NCI-H69 (cell line): ENCODE data around the gene TBC1D30.
"Not testable (repeated sequence)": the region's sequence is repeated elsewhere in the genome, so short reads cannot be mapped to it uniquely, and the experiment has no call there.

Source experiments
- DNase-seq: peaks from one replicate; lab custom pipeline; 2025; lab: John Stamatoyannopoulos, UW

TBC1D30 gene, protein sequence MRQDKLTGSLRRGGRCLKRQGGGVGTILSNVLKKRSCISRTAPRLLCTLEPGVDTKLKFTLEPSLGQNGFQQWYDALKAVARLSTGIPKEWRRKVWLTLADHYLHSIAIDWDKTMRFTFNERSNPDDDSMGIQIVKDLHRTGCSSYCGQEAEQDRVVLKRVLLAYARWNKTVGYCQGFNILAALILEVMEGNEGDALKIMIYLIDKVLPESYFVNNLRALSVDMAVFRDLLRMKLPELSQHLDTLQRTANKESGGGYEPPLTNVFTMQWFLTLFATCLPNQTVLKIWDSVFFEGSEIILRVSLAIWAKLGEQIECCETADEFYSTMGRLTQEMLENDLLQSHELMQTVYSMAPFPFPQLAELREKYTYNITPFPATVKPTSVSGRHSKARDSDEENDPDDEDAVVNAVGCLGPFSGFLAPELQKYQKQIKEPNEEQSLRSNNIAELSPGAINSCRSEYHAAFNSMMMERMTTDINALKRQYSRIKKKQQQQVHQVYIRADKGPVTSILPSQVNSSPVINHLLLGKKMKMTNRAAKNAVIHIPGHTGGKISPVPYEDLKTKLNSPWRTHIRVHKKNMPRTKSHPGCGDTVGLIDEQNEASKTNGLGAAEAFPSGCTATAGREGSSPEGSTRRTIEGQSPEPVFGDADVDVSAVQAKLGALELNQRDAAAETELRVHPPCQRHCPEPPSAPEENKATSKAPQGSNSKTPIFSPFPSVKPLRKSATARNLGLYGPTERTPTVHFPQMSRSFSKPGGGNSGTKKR

DNA sequence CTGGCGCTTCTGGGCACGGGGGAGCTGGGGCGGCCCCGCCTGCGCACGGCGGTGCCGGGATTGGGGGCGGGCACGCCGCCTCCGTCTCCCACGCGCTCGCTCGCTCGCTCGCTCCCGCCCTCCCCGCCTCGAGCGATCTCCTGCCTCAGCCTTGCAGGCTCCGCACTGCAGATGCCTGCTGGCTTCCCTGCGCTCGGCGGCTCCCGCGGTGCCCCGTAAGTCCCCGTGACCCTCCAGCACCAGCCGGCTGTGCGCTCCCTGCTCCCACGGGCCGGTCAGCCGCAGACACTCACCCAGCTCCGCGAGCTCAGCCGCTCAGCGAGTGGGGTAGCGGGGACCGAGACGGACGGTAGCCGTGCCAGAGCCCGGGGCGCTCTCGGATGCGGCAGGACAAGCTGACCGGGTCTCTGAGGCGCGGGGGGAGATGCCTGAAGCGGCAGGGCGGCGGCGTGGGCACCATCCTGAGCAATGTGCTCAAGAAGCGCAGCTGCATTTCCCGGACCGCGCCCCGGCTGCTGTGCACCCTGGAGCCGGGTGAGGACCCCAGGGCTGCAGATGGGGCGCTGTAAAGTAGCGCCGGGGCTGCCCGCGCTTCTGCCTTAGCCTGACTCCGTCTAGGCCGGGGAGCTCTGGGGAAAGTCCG, at the start of gene TBC1D30:
TSS of gene TBC1D30 (plus strand) at position 148 of the 643 bp plus-strand sequence. CDS start at position 381, 233 bp downstream.
- peak; percentile 86 for DNase-seq

DNA sequence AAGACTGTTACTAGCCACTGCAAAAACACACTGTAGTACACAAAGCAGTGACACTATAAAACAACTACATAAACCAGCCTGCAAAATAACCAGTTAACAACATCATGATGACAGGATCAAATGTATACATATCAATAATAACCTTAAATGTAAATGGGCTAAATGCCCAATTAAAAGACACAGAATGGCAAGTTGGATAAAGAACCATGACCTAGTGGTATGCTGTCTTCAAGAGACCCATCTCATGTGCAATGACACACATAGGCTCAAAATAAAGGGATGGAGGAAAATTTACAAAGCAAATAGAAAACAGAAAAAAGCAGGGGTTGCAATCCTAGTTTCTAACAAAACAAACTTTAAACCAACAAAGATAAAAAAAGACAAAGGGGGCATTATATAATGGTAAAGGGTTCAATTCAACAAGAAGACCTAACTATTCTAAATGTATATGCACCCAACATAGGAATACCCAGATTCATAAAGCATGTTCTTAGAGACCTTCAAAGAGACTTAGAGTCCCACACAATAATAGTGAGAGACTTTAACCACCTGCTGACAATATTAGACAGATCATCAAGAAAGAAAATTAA, 49.2 kb upstream of the TBC1D30 start:
- not testable (repeated sequence) for DNase-seq

DNA sequence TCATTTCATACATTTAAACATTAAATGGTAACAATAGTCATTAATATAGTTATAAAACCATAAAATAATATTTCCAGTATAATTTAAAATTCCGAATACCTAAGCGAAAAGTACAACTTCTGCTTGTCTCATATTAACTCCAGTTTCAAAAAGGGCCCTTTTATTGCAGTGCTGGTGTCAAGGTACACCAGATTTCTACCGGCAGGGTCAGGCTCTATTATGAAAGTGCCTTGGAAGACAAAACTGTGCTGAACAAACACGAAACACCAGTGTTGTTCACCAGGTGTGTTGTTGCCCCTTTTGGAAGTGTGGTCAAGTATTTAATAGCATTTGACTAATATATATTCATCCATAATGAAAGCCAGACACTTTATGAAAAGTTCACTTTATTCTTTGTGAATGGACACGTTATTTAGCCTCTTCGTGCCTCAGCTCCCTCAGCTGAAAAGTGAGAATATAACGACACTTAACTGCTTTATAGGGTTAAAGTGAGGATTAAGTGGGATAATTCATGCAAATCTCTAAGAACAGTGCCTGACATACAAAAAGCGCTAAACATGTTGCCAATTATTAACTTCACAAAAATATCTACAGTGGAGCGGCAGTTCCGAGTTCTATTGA, 45.0 kb upstream of the TBC1D30 start:
- no peak for DNase-seq

DNA sequence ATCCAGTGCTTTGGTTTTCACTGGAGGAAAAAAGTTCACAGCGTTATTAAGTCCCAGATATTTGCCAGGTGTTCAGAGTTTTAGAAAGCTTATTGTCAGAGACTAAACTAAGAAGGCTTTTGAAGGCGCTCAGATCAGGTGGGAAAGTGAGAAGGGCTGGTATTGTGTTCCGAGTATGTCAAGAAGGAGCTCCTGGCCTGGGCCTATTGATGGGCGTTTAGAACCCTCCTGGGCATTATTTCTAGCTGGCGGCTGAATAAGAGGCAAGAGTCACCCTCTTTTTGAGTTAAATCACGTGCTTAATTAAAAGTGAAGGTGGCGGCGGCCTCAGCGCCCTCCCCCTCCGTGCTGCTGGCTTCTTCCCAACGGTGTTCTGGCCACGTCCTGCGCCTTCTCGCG, 44.3 kb upstream of the TBC1D30 start:
- DNase-seq = no peak

DNA sequence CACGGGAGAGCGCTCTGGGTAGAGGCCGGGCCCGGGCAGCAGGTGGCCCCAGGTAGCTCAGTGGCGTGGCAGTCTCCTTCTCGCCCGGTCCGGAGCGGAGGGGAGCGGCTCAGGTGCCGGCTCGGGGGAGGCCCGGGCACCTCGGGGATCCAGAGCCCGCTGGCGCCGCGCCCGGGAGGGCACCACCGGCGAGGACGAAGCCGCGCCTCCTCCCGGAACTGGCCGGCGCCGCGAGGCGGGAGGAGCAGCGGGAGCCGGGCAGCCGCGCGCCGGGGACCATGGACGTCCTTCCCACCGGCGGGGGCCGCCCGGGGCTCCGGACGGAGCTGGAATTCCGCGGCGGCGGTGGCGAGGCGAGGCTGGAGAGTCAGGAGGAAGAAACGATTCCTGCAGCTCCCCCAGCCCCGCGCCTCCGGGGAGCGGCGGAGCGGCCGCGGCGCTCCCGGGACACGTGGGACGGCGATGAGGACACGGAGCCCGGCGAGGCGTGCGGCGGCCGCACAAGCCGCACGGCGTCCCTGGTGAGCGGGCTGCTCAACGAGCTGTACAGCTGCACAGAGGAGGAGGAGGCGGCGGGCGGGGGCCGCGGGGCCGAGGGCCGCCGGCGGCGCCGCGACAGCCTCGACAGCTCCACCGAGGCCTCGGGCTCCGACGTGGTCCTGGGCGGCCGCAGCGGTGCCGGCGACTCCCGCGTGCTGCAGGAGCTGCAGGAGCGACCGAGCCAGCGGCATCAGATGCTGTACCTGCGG, 43.7 kb upstream of the TBC1D30 start:
- DNase-seq = peak; percentile 84

DNA sequence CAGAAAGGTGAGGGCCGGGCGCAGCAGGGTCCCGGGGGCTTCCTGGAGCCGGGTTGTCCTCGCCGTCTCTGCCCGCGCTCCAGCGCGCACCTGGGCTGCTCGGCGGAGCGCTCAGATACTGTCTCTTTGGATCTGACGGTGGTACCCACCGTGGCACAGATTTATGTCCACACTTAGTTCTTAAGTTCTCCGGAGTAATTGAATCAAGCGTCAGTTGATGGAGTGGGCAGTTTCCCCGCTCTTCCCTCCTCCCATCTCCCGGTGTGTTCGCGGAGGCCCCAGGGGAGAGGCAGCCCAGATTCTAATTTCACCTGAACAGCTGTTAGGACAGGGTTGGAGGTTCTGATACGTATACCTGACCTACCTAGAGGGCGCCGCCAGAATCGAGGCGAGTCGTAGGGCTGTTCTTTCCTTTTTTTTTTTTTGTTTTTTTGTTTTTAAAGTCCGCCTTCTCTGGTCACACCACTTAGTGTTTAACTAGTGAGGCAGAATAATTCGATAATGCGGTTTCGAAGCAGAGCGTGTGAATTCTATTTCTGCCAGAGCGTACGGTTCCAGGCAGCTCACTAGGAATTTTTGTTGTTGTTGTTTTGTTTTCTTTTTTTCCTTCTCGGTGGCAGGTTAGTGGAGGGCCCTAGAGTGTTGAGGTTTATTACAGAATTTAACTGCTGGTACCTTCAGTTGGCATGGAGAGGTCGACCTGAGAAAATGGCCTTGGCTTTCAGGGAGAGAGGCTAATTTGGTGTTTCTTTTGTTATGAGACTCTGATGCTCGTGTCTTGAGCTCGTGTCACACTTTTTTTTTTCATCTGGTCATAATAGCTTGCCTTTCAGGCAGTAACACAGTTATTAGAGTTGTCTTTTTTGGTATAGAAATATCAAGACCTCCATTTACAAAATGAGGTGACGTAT, 42.9 kb upstream of the TBC1D30 start:
- peak; percentile 83 for DNase-seq

DNA sequence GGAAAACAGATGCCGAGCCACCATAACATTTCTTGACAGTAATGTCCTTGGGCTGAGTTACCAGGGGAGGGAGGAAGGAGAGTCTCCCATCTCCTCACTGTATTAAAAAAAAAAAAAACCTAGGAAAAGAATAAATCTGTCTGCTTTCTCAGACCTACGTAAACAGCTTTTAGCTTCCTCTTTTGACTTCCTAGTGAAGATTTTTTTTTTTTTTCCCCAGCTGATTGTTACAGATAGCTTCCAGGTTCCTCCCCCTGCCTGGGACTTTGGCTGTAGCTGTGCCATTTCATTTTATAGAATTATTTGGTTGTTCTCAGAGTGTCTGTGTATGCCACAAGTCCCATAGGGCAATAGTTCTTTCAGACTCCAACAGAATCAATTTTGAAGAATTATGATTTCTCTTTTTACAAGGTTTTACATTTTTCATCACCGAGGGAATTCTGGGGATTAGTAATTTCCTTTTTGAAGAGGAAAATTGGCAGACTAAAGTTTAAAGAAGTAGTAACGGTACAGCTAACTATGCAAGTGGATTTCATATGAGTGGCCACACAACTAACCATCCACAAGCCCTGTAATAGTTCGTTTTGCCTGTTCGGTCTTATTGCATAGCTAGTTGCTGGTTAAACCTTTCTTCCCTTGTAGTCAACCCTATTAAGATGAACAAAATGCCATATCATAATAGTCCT, 42.1 kb upstream of the TBC1D30 start:
- no peak for DNase-seq

DNA sequence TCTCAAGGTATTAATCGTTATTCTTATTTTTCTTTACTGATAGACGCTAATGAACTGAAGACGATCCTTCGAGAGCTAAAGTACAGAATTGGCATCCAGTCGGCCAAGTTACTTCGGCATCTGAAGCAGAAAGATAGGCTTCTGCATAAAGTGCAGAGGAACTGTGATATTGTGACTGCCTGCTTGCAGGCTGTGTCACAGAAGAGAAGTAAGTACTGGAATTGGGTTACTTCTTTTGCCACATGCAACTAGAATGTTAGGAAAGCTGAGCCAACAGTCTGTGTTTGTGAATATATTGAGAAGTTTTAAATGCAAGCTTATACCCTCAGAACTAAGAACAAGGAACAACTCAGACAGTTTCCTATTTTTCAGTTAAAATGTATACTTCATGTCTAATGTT, 38.6 kb upstream of the TBC1D30 start:
- no peak for DNase-seq

DNA sequence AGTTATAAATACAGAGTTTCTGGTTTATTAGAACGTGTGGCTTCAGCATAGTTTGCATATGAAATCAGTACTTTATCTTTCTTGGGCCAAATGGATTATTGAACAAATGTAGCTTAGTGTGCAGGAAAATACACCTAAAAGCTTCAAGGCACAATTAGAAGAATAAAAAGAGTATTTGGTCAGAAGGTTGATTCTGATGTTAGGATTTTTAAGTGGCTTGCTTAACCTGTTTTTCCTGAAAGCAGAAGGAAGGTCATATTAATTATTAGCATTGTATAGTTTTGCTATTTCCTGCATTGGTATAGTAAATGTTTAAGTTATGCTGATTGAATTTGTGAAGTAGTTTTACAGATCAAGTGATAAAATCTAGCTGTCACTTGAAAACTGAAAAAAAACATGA, 34.3 kb upstream of the TBC1D30 start:
- DNase-seq = no peak

DNA sequence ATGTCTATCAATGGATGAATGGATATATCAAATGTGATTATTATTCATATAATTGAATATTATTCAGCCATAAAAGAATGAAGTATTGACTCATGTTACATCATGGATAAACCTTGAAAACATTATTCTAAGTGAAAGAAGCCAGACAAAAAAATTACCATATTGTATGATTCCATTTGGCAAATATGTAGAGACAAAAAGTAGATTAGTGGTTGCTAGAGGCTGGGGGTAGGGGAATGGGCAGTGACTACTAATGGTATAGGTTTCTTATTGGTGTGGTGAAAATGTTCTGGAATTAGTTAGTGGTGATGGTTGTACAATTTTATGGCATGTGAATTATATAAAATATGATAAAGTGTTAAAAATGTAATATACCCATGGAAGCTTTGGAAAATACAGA, 33.4 kb upstream of the TBC1D30 start:
- no peak for DNase-seq

DNA sequence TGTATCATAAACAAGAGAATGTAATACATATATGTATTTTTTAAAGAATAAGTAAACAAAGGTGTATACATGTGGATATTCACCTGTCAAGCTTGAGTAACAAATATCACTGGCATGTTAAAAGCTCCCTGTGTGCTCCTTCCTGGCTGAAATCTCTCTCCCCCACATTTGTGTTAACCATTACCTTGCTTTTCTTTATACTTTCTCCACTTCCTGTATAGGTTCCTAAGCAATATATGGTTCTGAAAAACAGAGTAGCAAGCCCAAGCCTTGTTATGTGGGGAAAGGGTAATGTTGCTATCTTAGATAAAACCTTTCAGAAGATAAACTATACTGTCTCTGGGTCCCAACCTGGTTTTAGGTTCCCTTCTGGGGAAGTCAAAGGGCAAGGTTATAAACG, 32.3 kb upstream of the TBC1D30 start:
- no peak for DNase-seq

DNA sequence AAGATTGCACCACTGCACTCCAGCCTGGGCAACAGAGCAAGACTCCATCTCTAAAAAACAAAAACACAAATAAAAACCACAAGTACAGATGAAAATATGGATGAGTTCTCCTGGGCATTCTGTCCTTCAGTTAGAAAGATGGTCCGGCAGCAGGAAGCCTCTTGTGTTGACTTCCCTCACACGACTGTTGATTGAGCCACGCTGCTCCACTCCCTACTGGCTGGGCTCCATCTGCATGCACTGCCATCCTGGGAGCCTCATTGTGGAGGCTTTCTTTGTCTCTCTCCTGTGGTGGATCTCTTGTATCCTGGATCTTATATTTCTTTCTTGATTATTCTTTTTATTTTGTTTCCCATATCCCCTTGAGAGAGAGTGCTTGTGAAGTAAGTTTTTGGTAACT, 30.8 kb upstream of the TBC1D30 start:
- no peak for DNase-seq

DNA sequence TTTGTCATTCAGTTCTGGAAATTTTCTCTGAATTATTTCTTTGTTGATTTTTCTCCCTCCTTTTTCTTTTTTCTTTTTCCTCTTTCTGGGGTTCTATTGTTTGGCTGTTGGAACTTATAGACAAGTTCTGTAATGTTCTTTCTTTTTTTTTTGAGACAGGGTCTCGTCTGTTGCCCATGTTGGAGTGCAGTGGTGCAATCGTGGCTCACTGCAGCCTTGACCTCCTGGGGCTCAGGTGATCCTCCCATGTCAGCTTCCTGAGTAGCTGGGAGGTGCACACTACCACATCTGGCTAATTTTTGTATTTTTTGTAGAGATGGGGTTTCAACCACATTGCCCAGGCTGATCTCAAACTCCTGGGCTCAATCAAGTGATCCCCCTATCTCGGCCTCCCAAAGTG, 30.1 kb upstream of the TBC1D30 start:
- no peak for DNase-seq

DNA sequence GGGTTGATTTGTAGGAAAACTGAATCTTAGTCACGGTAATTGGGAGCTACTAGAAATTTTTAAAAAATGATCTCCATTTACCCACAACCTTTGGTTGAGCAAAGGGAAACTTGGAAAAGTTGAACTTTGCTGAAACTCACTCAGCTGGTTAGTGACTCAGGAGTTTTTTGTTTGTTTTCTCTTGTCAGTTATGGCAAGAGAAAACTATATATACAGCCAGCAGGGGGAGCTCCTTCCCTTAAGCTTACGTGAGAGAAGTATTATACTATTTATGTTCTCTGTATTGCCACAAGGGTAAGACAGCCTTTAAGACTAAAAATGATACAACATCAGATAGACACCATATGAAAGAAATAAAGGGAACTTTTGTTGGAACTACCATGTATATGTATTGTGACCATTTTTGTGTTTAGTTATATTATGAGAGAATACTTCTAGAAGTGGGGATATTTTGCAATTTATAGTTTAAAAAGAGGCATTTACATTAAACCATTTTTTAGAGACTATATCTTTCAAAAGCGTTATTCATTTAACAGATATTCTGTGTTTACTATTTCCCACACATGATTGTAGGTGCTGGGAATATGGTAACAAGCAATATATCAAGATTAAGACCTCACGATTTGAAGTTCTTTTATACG, 28.1 kb upstream of the TBC1D30 start:
- peak; percentile 81 for DNase-seq

DNA sequence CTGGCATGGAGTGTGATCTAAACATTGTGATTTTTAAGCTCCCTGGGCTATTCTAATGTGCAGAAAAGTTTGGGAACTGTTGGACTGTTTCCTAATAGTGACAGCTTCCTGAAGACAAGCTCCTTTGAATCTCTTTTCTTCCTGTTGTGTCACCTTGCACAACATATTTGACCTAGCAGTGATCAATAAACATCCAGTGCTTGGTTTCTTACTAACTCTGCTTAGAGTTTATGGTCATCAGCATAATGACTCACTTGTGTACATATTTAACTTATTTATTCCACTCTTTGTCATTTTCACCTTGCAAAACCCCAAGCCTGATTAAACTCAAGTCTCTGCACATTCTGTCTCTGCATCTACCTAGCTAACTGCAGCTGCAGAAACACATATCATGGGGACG, 27.3 kb upstream of the TBC1D30 start:
- no peak for DNase-seq

DNA sequence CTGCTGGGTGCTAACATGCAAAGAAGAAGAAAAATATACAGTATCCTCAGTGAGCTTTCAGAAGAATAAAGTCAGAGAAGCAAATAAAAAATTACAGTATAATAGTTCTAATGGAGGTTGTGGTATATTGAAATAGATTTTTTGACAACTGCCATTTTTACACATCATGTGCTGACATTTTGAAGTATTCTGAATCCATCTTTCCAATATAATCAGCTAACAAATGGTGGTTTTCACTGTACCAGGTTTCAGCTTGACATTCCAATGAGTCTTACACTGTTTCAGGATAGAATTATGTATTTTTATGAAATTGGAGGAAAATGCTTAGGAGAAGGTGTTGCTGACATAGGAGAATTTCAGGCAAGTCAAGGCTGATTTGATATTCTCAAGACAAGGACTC, 26.3 kb upstream of the TBC1D30 start:
- DNase-seq = no peak

DNA sequence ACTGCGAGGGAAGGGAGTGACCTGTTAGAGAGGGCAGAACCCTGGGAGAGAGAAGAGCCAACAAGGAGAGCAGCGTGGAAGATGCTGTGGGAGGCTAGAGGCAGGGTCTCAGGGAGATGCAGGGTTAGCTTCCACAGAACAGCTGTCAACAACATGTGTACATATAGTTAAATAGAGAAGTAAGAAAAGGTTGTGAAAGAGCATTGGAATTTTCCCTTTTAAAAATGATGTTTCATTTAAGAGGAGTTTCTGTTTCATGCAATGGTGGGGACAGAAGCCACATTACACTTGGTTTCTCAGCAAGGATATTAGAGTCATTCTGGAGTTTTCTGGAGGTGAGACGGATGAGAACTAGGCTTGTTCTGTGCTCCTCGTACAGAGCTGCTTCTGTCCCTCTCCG, 23.8 kb upstream of the TBC1D30 start:
- no peak for DNase-seq

DNA sequence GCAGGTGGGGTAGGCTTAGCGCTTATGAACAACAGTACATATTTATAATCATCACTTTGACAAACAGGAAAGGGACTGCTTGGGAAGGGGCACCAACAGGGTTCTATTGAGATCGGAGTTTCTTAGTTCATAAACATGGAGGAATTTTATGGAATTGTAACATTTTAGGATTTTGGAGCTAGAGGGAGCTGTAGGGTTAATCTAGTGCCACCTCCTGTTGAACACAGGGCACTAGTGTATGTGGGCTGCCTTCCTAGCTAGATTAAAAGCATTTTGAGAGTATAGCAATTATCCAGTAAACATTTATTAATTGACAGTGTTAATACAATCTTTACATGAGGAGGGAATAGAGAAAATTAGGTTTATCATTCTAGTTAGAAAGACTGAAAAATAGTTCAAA, 23.1 kb upstream of the TBC1D30 start:
- peak; percentile 10 for DNase-seq

DNA sequence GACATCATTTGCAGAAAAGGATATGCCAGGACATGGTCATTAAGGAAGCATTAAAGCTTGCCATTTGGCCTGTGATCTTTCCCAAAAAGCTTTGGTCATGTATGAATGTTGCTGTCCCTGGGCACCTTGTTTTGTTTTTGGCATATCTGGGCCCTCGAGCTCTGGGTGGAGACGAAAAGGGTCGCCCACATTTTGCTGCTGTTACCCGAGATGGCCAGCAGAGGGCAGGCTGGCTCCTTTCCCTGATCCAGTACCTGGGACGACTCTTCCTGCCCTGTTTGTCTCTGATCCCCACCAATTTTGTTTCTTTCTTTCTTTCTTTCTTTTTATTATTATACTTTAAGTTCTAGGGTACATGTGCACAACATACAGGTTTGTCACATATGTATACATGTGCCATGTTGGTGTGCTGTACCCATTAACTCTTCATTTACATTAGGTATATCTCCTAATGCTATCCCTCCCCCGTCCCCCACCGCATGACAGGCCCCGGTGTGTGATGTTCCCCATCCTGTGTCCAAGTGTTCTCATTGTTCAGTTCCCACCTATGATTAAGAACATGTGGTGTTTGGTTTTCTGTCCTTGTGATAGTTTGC, 22.2 kb upstream of the TBC1D30 start:
- DNase-seq = peak; percentile 39
